Measurements from ENCODE around the gene RANBP9. TPM values are rescaled to one million over a fixed set of nuclear protein-coding genes. Genes with fewer than 3 reads are reported as not detected.

The RANBP9 gene
- total and polyA plus RNA-seq, 9 of the 15 experiments (the other 6 are each of a cell fraction or from before 2014, with no cell fraction given) = 27.5 to 130 (median 61.5) TPM

DNA sequence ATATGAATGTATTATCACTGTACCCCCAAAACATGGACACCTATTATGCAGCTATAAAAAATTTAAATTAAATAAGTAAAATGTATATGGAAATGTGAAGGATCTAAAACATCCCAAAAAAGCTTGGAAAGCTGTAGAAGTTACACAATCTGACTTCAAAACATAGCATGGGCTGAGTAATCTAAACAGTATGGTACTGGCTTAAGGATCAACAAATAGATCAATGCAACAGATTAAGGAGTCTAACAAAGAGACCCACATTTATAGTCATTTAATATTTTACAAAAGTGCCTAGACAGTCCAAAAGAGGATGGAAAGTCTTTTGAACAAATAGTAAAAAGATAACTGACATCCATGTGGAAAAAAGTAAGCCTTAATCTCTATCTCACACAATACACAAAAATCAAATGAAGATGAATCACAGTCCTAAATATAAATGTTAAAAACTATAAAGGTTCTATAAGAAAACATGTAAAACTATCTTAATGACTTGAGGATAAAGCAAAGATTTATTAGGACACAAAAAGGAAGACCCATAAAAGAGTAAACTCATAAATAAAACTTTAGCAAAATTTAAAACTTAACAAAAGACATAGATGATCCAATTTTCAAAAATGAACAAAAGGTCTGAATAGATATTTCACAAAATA is 46.8 kb downstream of the RANBP9 start:
- in situ Hi-C loops (cut with MboI) (no loop called here), intact Hi-C loops (cut with micrococcal nuclease) (no loop called here)
- Histone ChIP-seq H3K9ac (ENCODE audit: insufficient read depth in 1 of 2, low read depth in 2 of 2, low read length in 2 of 2) (peak overlapping the region in 1 of 2 experiments; percentile 42; a peak in 1 of 4 replicates), H3K79me2 (ENCODE audit: control insufficient read depth, insufficient read depth, low read length) (peaks cover 100% of the 10 kb centered on the region), H2AFZ (ENCODE audit: low read depth, low read length) (no peak overlapping the region), H3K4me3 (no peak overlapping the region), H3K9me3 (replicated peaks; ENCODE audit: control insufficient read depth, insufficient read depth, low read depth, low read length) (peaks cover 4% of the 10 kb centered on the region; the same call in 1 of the 2 replicates), H3K4me1 (replicated peaks in 1 of 2; ENCODE audit: control insufficient read depth in 2 of 2, insufficient read depth in 2 of 2, low read length in 2 of 2) (peaks cover 20 to 59% of the 10 kb centered on the region in 2 experiments), H3K4me2 (ENCODE audit: insufficient read depth, low read length) (no peak overlapping the region), H3K9me1 (ENCODE audit: control insufficient read depth, insufficient read depth, low read length) (no peaks in the 10 kb centered on the region), H4K20me1 (replicated peaks; ENCODE audit: control insufficient read depth, insufficient read depth, low read length) (no peaks in the 10 kb centered on the region), H3K27me3 (ENCODE audit: control insufficient read depth in 2 of 2, insufficient read depth in 2 of 2, low read length in 2 of 2) (no peaks in the 10 kb centered on the region), H3K27ac (ENCODE audit: extremely low read depth, low read depth, low read length) (peak overlapping the region; percentile 71; the same call in 1 of the 3 replicates), H3K36me3 (ENCODE audit: control insufficient read depth, insufficient read depth, low read length) (peaks cover 11% of the 10 kb centered on the region; the same call in 1 of the 3 replicates)
- FAIRE-seq (no peak), DNase-seq (ENCODE audit: extremely low read depth in 1 of 4, low spot score in 3 of 4) (no peak), ATAC-seq (0 out of 3 replicates have a peak, but pooled peaks have one; percentile 3)
- ChIA-PET POLR2A (interaction anchor here (0.5 to 0.9 kb wide), 2 partner anchors 10 to 72 kb away, joined by 3 read pairs; no protein-coding TSS in a partner anchor), CTCF (ENCODE audit: low intra/inter-chr PET ratio) (no interaction called here)
- no TSS peak for BruUV-seq (replicated peaks)
- TF ChIP-seq, protein P1, sequence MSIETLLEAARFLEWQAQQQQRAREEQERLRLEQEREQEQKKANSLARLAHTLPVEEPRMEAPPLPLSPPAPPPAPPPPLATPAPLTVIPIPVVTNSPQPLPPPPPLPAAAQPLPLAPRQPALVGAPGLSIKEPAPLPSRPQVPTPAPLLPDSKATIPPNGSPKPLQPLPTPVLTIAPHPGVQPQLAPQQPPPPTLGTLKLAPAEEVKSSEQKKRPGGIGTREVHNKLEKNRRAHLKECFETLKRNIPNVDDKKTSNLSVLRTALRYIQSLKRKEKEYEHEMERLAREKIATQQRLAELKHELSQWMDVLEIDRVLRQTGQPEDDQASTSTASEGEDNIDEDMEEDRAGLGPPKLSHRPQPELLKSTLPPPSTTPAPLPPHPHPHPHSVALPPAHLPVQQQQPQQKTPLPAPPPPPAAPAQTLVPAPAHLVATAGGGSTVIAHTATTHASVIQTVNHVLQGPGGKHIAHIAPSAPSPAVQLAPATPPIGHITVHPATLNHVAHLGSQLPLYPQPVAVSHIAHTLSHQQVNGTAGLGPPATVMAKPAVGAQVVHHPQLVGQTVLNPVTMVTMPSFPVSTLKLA (conservative IDR thresholded peaks at IDR 0.05) = 0 out of 4 replicates have a peak, but pooled peaks of 1 of the 2 experiments have one; percentile 7
- TF ChIP-seq CEBPB (tag; IDR thresholded peaks at IDR 0.05) (peak; percentile 60; the same call in 1 of the 2 replicates), DPF2 (IDR thresholded peaks at IDR 0.05) (peak; percentile 19; the same call in 1 of the 2 replicates), MAFG (tag; conservative IDR thresholded peaks at IDR 0.05) (no peak), CEBPG (CRISPR knock-in tag; IDR thresholded peaks at IDR 0.05) (no peak), CEBPG (tag; conservative IDR thresholded peaks at IDR 0.05 in 1 of 2, IDR thresholded peaks at IDR 0.05 in 1 of 2) (peak; percentile 47 to 59), CBX8 (IDR thresholded peaks at IDR 0.05; ENCODE audit: borderline replicate concordance, extremely low read depth, low read depth, low read length, poor library complexity, severe bottlenecking) (no peak), PHB2 (IDR thresholded peaks at IDR 0.05; ENCODE audit: low read depth) (no peak), JUN (IDR thresholded peaks at IDR 0.05; ENCODE audit: borderline replicate concordance, low read depth, low read length) (no peak), JUN (CRISPR knock-in tag; IDR thresholded peaks at IDR 0.05; ENCODE audit: borderline replicate concordance) (no peak), THRAP3 (IDR thresholded peaks at IDR 0.05; ENCODE audit: borderline replicate concordance) (0 out of 2 replicates have a peak, but pooled peaks have one; percentile 63)
- TF ChIP-seq, protein P2, sequence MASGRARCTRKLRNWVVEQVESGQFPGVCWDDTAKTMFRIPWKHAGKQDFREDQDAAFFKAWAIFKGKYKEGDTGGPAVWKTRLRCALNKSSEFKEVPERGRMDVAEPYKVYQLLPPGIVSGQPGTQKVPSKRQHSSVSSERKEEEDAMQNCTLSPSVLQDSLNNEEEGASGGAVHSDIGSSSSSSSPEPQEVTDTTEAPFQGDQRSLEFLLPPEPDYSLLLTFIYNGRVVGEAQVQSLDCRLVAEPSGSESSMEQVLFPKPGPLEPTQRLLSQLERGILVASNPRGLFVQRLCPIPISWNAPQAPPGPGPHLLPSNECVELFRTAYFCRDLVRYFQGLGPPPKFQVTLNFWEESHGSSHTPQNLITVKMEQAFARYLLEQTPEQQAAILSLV (tag; IDR thresholded peaks at IDR 0.05) = no peak
- TF ChIP-seq, protein P3, sequence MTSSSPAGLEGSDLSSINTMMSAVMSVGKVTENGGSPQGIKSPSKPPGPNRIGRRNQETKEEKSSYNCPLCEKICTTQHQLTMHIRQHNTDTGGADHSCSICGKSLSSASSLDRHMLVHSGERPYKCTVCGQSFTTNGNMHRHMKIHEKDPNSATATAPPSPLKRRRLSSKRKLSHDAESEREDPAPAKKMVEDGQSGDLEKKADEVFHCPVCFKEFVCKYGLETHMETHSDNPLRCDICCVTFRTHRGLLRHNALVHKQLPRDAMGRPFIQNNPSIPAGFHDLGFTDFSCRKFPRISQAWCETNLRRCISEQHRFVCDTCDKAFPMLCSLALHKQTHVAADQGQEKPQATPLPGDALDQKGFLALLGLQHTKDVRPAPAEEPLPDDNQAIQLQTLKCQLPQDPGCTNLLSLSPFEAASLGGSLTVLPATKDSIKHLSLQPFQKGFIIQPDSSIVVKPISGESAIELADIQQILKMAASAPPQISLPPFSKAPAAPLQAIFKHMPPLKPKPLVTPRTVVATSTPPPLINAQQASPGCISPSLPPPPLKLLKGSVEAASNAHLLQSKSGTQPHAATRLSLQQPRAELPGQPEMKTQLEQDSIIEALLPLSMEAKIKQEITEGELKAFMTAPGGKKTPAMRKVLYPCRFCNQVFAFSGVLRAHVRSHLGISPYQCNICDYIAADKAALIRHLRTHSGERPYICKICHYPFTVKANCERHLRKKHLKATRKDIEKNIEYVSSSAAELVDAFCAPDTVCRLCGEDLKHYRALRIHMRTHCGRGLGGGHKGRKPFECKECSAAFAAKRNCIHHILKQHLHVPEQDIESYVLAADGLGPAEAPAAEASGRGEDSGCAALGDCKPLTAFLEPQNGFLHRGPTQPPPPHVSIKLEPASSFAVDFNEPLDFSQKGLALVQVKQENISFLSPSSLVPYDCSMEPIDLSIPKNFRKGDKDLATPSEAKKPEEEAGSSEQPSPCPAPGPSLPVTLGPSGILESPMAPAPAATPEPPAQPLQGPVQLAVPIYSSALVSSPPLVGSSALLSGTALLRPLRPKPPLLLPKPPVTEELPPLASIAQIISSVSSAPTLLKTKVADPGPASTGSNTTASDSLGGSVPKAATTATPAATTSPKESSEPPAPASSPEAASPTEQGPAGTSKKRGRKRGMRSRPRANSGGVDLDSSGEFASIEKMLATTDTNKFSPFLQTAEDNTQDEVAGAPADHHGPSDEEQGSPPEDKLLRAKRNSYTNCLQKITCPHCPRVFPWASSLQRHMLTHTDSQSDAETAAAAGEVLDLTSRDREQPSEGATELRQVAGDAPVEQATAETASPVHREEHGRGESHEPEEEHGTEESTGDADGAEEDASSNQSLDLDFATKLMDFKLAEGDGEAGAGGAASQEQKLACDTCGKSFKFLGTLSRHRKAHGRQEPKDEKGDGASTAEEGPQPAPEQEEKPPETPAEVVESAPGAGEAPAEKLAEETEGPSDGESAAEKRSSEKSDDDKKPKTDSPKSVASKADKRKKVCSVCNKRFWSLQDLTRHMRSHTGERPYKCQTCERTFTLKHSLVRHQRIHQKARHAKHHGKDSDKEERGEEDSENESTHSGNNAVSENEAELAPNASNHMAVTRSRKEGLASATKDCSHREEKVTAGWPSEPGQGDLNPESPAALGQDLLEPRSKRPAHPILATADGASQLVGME (CRISPR knock-in tag; IDR thresholded peaks at IDR 0.05) = no peak

Data from K562 (cell line).